OCI-LY3 (cell line): Measurements from ENCODE around the gene ADCY3.

Source experiments
- H2AFZ ChIP-seq: fragments of 200-600, 300-600 bp; shearing (Covaris generic); 2 replicates; pipeline ENCODE4 v1.6.0; 2014; ENCODE audit warnings: antibody characterized with exemption, low read depth, low read length
- H3K27ac ChIP-seq: fragments of 200-600, 300-600 bp; sonication (generic); 2 replicates; pipeline ENCODE4 v1.5.1; 2014; ENCODE audit warnings: mild to moderate bottlenecking, low read length, moderate library complexity, mixed read lengths
- H3K27me3 ChIP-seq: fragments of 200-600, 300-600 bp; sonication (generic); 2 replicates; pipeline ENCODE4 v1.6.1; 2014; ENCODE audit warnings: low read depth, low read length, mixed read lengths
- H3K36me3 ChIP-seq: fragments of 200-600, 300-600 bp; sonication (generic); replicated peaks from 2 replicates; pipeline ENCODE3; 2014; ENCODE audit warnings: low read depth, low read length, mixed read lengths
- H3K4me1 ChIP-seq: fragments of 300-600, 200-600 bp; sonication (generic); 2 replicates; pipeline ENCODE4 v1.6.1; 2014; ENCODE audit warnings: low read length, mixed read lengths
- H3K4me2 ChIP-seq: fragments of 200-600, 300-600 bp; sonication (generic); 2 replicates; pipeline ENCODE4 v1.6.1; 2014; ENCODE audit warnings: low read length, mixed read lengths
- H3K4me3 ChIP-seq: fragments of 300-600, 200-600 bp; sonication (generic); 2 replicates; pipeline ENCODE4 v1.5.1; 2014; ENCODE audit warnings: antibody characterized with exemption, mild to moderate bottlenecking, low read length, moderate library complexity
- H3K79me2 ChIP-seq: fragments of 300-600, 200-600 bp; shearing (Covaris generic); 2 replicates; pipeline ENCODE4 v1.6.1; 2014; ENCODE audit warnings: mild to moderate bottlenecking, low read length, mixed read lengths
- H3K9ac ChIP-seq: fragments of 300-600, 200-600 bp; shearing (Covaris generic); 2 replicates; pipeline ENCODE4 v1.6.0; 2014; ENCODE audit warnings: mild to moderate bottlenecking, low read length, moderate library complexity
- H3K9me3 ChIP-seq: fragments of 200-600, 300-600 bp; shearing (Covaris generic); 2 replicates; pipeline ENCODE4 v1.6.1; 2014; ENCODE audit warnings: low read length, mixed read lengths; ENCODE audit not compliant: insufficient read depth
- H4K20me1 ChIP-seq: fragments of 200-600, 300-600 bp; sonication (generic); 2 replicates; pipeline ENCODE4 v1.6.1; 2016; ENCODE audit warnings: low read length, mixed read lengths; ENCODE audit not compliant: insufficient read depth
- EZH2phosphoT487 ChIP-seq: fragments of 200-600 bp; shearing (Covaris generic); IDR thresholded peaks from 2 replicates; pipeline ENCODE4 v1.6.1; 2018; ENCODE audit warnings: antibody characterized with exemption, mixed run types, low read depth
- TF ChIP-seq, protein P1 (sequence below): fragments of 200-600, 300-600 bp; sonication (generic); IDR thresholded peaks from 2 replicates; pipeline ENCODE4 v1.5.1; 2014; ENCODE audit warnings: antibody characterized with exemption, low read length, low read depth

Gene ADCY3

DNA sequence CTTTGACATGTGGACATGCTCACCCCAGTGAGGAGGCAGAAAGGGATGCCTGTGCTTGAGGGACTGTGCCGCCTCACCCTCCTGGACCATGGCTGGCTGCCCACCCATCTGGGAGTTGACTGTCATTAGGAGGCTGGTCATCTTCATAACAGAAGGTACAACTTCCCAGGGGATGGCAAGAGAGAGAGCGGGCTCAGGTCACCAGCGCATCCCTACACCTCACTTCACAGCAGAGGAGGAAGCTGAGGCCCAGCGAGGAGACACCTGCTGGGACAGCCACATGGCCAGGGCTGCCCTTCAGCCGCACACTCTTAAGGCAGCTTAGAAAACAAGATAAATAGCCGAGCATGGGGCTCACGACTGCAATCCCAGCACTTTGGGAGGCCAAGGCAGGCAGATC lies 59.4 kb downstream of the ADCY3 start:
- Histone ChIP-seq H3K4me1 (no peaks in the 10 kb centered on the region), H3K36me3 (peaks cover 27% of the 10 kb centered on the region), H3K4me2 (no peak overlapping the region), H3K79me2 (peaks cover 75% of the 10 kb centered on the region), H3K27me3 (no peaks in the 10 kb centered on the region), H4K20me1 (peaks cover 67% of the 10 kb centered on the region), H3K27ac (no peak overlapping the region), H3K4me3 (no peak overlapping the region), H3K9ac (no peak overlapping the region), H3K9me3 (no peaks in the 10 kb centered on the region), H2AFZ (no peak overlapping the region)
- TF ChIP-seq EZH2phosphoT487: no peak
- TF ChIP-seq, protein P1, sequence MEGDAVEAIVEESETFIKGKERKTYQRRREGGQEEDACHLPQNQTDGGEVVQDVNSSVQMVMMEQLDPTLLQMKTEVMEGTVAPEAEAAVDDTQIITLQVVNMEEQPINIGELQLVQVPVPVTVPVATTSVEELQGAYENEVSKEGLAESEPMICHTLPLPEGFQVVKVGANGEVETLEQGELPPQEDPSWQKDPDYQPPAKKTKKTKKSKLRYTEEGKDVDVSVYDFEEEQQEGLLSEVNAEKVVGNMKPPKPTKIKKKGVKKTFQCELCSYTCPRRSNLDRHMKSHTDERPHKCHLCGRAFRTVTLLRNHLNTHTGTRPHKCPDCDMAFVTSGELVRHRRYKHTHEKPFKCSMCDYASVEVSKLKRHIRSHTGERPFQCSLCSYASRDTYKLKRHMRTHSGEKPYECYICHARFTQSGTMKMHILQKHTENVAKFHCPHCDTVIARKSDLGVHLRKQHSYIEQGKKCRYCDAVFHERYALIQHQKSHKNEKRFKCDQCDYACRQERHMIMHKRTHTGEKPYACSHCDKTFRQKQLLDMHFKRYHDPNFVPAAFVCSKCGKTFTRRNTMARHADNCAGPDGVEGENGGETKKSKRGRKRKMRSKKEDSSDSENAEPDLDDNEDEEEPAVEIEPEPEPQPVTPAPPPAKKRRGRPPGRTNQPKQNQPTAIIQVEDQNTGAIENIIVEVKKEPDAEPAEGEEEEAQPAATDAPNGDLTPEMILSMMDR: no peak

DNA sequence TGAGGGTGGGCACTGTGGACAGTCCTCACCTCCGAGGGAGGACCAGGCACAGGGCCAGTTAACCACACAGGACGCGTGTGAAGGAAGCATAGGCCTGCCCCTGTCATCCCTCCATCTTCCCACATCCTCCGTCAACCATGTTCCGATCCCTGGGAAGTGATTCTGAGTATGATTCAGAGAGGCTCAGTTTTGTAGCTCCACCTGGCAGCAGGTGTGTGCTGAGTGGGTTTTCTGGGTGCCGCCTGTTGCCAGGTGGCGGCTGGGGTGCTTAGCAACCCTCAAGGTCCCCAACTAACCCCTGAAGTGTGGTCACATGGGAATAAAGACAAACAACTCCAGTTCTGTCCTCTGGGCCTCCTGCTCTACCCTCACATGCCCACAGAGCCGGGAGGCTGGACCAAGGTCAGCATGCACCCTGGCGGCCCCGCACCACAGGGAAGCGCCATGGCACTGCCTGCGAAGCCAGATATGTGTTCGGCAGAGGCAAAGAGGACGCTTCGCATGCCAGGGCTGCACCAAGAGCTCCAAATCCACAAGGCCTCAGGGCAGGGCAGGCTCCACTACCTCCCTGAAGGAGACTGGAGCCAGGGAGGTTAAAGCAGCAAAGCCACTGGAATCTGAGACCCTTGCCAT lies 60.0 kb downstream of the ADCY3 start:
- no peak overlapping the region for H3K4me3 ChIP-seq
- H3K4me1 ChIP-seq: no peaks in the 10 kb centered on the region
- H3K9me3 ChIP-seq: no peaks in the 10 kb centered on the region
- peaks cover 71% of the 10 kb centered on the region for H4K20me1 ChIP-seq
- peaks cover 71% of the 10 kb centered on the region for H3K79me2 ChIP-seq
- H3K27ac ChIP-seq: no peak overlapping the region
- TF ChIP-seq EZH2phosphoT487: no peak
- TF ChIP-seq, protein P1: no peak
- H3K27me3 ChIP-seq: no peaks in the 10 kb centered on the region
- no peak overlapping the region for H3K9ac ChIP-seq
- peaks cover 27% of the 10 kb centered on the region for H3K36me3 ChIP-seq
- H3K4me2 ChIP-seq: no peak overlapping the region
- H2AFZ ChIP-seq: no peak overlapping the region

DNA sequence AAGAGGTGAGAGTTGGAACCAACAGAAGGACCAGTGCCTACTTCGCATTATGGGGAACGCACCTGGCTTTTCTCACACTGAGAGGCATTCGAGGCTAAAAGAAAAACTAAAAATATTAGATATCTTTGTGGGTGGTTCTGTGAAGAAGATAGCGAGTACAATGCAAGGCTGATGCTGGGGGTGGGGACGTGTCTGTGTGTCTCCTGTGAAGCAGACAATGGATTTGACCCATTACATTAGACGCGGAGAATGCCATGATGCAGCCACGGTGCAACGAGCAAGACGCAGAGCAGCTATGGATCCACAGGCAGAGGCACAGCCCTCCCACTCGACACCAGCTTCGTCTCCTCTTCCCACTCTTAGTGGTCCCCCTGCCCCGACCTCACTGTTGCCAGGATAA lies 61.0 kb downstream of the ADCY3 start:
- Histone ChIP-seq H3K4me2 (no peak overlapping the region), H3K27me3 (no peaks in the 10 kb centered on the region), H2AFZ (no peak overlapping the region), H3K36me3 (peaks cover 28% of the 10 kb centered on the region), H3K79me2 (peaks cover 61% of the 10 kb centered on the region), H3K27ac (no peak overlapping the region), H3K4me1 (no peaks in the 10 kb centered on the region), H3K9ac (no peak overlapping the region), H3K9me3 (no peaks in the 10 kb centered on the region), H4K20me1 (peaks cover 64% of the 10 kb centered on the region), H3K4me3 (no peak overlapping the region)
- TF ChIP-seq EZH2phosphoT487: no peak
- TF ChIP-seq, protein P1: no peak

DNA sequence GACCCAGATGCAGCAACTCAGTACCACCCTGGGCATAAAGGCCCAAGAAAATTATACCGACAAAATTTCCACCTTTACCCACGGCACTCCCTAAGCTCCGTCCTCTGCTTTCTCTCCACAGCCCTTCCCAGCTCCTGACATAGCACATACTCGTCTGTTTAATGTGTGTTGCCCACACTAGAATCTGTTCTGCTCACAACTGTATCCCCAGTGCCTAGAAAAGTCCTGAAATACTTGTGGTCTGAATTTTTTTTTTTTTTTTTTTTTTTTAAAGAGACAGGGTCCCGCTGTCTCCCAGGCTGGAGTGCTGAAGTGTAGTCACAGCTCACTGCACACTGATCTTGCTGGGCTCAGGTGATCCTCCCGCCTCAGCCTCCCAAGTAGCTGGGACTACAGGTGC lies 62.3 kb downstream of the ADCY3 start:
- no peak overlapping the region for H3K9ac ChIP-seq
- peaks cover 36% of the 10 kb centered on the region for H3K36me3 ChIP-seq
- no peak overlapping the region for H3K4me3 ChIP-seq
- no peak overlapping the region for H3K27ac ChIP-seq
- H3K4me1 ChIP-seq: no peaks in the 10 kb centered on the region
- no peak for TF ChIP-seq EZH2phosphoT487
- TF ChIP-seq, protein P1: no peak
- peaks cover 55% of the 10 kb centered on the region for H4K20me1 ChIP-seq
- no peaks in the 10 kb centered on the region for H3K27me3 ChIP-seq
- no peak overlapping the region for H3K4me2 ChIP-seq
- peaks cover 54% of the 10 kb centered on the region for H3K79me2 ChIP-seq
- H3K9me3 ChIP-seq: no peaks in the 10 kb centered on the region
- no peak overlapping the region for H2AFZ ChIP-seq
